ENCODE data around the gene SSRP1. TPM values are rescaled to one million over a fixed set of nuclear protein-coding genes. Genes with fewer than 3 reads are reported as not detected.

SSRP1 gene
- total RNA-seq, 1 donor from 2014 or later: 62.2 TPM

GRCh38 chr11:57316017-57316416 lies 19.7 kb downstream of the SSRP1 start:
- DNase-seq (no peak), ATAC-seq (no peak)
- Histone ChIP-seq H3K27ac (peak overlapping the region; percentile 36), H3K4me3 (no peak overlapping the region), H3K4me1 (peaks cover 83% of the 10 kb centered on the region), H3K27me3 (ENCODE audit: low read depth) (no peaks in the 10 kb centered on the region), H3K36me3 (peaks cover 80% of the 10 kb centered on the region), H3K9me3 (no peaks in the 10 kb centered on the region)
- no peak for TF ChIP-seq CTCF (IDR thresholded peaks at IDR 0.05)
- intact Hi-C loops (cut with DNase I): no loop called here

GRCh38 chr11:57315491-57315890 lies 20.2 kb downstream of the SSRP1 start:
- Histone ChIP-seq H3K27me3 (ENCODE audit: low read depth) (no peaks in the 10 kb centered on the region), H3K4me3 (no peak overlapping the region), H3K9me3 (no peaks in the 10 kb centered on the region), H3K4me1 (peaks cover 83% of the 10 kb centered on the region), H3K27ac (peak overlapping the region; percentile 36), H3K36me3 (peaks cover 79% of the 10 kb centered on the region)
- no peak for DNase-seq
- TF ChIP-seq CTCF (IDR thresholded peaks at IDR 0.05): no peak
- intact Hi-C loops (cut with DNase I): no loop called here
- ATAC-seq: no peak

- peaks cover 79% of the 10 kb centered on the region for H3K36me3 ChIP-seq
Observed at GRCh38 chr11:57314221-57314973, 21.3 kb downstream of the SSRP1 start.

GRCh38 chr11:57313788-57314135 lies 21.9 kb downstream of the SSRP1 start:
- Histone ChIP-seq H3K36me3 (peaks cover 81% of the 10 kb centered on the region), H3K4me3 (no peak overlapping the region), H3K27ac (peak overlapping the region; percentile 41), H3K9me3 (no peaks in the 10 kb centered on the region), H3K4me1 (peaks cover 85% of the 10 kb centered on the region), H3K27me3 (ENCODE audit: low read depth) (no peaks in the 10 kb centered on the region)
- TF ChIP-seq CTCF (IDR thresholded peaks at IDR 0.05): no peak
- DNase-seq: no peak
- ATAC-seq: no peak
- intact Hi-C loops (cut with DNase I): no loop called here

More at GRCh38 chr11:57314221-57314973, 21.3 kb downstream of the SSRP1 start:
- Histone ChIP-seq H3K9me3 (no peaks in the 10 kb centered on the region), H3K4me1 (peaks cover 83% of the 10 kb centered on the region), H3K4me3 (no peak overlapping the region), H3K27me3 (ENCODE audit: low read depth) (no peaks in the 10 kb centered on the region), H3K27ac (no peak overlapping the region)
- no peak for ATAC-seq
- DNase-seq: no peak
- no peak for TF ChIP-seq CTCF (IDR thresholded peaks at IDR 0.05)
- intact Hi-C loops (cut with DNase I): no loop called here

- Histone ChIP-seq H3K27me3 (ENCODE audit: low read depth) (no peaks in the 10 kb centered on the region), H3K36me3 (peaks cover 82% of the 10 kb centered on the region), H3K27ac (peak overlapping the region; percentile 41), H3K9me3 (no peaks in the 10 kb centered on the region), H3K4me1 (peaks cover 85% of the 10 kb centered on the region), H3K4me3 (no peak overlapping the region)
- no peak for DNase-seq
- no peak for ATAC-seq
- intact Hi-C loops (cut with DNase I): no loop called here
- TF ChIP-seq CTCF (IDR thresholded peaks at IDR 0.05): no peak
Observed at GRCh38 chr11:57313071-57313787, 22.5 kb downstream of the SSRP1 start.
